NOMO-1 treated with DMSO at 0.1 percent for 48 hours (cell line): Measurements from ENCODE around the gene TGIF2.

ENCODE experiments used
- DNase-seq: peaks from one replicate; lab custom pipeline; 2025; ENCODE audit not compliant: unreplicated experiment; lab: John Stamatoyannopoulos, UW

TGIF2 gene

DNA sequence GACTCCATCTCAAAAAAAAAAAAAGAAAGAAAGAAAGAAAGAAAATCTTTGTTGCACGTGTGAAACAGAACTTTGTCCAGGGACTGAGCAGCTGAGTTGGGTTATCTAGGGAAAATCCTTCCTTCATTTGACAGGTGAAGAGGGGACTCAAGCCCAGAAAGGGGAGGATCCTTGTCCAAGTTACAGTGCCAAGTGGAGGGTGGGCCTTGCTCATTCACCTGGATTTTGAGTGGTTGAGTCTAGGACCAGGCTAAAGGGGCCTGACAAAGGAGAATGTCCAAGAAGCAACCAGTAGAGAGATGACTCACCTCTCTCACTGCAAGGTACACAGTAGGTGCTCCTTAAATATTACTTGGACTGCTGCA is 2.7 kb downstream of the TGIF2 start:
- DNase-seq: no peak

DNA sequence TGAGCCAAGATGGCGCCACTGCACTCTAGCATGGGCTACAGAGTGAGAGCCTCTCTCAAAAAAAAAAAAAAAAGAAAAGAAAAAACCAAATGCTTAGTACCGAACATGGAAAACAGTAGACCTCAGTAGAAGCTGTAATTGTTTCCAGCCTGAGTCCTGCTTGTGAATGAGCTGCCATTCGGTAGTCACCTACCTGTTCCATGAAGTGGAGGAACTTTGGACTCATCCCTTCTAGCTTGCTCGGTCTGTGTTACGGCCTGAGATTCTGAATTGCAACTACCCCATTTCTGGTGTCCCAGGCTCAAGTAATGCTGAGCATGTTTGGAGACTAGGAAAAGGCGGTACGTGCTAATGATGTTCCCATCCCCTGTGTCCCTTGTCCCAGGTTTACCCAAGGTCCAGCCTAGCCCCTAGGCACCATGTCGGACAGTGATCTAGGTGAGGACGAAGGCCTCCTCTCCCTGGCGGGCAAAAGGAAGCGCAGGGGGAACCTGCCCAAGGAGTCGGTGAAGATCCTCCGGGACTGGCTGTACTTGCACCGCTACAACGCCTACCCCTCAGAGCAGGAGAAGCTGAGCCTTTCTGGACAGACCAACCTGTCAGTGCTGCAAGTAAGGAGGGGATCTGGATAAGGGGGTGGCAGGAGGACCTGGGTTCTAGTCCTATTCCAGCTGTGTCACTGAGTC is 5.1 kb downstream of the TGIF2 start:
- DNase-seq: no peak

- DNase-seq: no peak
Measured at GRCh38 chr20:36579996-36580545, 6.7 kb downstream of the TGIF2 start.

DNA sequence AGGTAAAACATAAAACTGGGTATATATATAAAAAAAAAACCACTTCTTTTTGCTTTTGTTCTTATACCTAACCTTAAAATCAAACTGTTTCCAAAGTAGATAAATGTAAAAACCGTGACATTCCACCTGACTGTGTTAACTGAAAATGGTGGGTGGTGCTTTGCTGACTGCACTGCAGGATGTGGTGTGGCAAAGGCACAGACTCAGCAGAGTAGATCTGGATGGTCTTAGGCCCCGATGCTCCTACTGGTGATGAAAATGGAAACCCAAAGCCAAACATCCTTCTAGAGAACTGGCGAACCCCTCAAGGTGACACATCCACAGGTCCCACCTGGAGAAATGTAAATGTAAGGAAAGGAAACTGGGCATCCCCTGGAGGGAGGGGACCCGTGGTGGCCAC is 8.9 kb downstream of the TGIF2 start:
- no peak for DNase-seq

DNA sequence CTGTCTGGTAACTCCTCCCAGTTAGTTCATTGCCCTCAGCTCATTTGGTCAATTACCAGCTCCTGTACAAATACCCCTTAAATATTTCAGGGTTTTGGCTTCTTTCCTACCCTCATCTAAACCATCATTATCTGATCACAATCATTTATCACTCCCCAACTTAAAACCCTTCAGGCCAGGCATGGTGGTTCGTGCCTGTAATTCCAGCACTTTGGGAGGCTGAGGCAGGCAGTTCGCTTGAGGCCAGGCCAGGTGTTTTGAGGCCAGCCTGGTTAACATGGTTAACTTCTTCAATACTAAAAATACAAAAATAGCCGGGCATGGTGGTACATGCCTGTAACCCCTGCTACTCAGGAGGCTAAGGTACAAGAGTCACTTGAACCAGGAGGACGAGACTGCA is 9.4 kb downstream of the TGIF2 start:
- DNase-seq: no peak

DNA sequence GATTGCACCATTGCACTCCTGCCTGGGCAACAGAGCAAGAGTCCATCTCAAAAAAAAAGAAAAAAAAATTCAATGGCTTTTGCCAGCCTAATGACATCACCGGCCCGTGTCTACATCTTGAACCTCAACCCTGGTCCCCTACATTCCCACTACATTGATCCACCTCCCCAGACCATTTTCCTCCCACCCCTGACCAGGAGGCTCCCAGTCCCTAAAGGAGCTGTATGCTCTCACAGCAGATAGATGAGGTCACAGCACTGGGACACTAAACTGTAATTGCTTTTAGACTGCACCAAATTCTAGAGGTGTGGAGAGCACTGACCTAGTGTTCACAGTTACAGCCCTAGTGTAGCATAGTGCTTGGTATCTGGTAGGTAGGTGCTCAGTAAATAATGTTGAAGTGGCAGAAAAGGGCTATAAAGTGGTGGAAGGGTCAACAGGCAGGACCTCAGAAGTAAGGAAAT is 10.7 kb downstream of the TGIF2 start:
- DNase-seq: no peak

- DNase-seq: no peak
Measured at GRCh38 chr20:36585410-36586125, 12.2 kb downstream of the TGIF2 start.

DNA sequence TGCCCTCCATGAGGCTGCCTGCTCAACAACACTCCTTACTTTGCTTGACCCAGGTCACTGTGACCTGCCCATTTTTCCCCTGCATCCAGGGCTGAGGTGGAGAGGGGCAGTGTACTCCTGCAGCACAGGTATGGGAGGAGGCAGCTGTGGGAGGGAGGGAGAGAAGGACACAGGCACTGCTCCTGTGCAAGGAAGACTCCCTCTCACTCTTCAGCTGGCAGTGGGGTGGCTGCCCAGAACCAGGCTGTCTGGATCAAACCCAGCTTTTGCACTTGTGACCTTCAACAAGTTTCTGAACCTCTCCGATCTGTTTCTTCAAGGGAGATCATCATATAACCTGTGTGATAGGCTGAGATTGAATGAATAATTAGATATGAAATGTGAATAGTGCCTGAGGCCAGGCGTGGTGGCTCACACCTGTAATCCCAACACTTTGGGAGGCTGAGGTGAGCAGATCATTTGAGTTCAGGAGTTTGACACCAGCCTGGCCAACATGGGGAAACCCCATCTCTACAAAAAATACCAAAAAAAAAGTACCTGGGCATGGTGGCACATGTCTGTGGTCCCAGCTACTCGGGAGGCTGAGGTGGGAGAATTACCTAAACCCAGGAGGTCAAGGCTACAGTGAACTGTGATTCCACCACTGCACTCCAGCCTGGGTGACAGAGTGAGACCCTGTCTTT is 14.1 kb downstream of the TGIF2 start:
- no peak for DNase-seq

DNA sequence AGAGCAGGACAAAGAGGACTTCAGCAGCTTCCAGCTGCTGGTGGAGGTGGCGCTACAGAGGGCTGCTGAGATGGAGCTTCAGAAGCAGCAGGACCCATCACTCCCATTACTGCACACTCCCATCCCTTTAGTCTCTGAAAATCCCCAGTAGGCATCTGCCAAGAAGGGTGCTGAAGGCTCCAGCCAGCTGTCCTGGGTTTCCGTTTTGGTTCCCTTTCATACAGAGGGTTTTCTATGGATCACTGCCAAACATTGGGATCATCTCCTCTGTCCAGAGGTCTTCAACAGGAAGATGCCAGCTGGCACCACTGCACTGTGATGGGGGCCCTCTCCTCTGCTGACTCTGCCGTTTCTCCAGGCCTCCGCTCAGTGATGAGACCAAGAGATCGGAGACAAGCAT is 17.9 kb downstream of the TGIF2 start:
- DNase-seq: no peak

- DNase-seq: no peak
Measured at GRCh38 chr20:36591854-36592641, 18.7 kb downstream of the TGIF2 start.

- DNase-seq: no peak
Measured at GRCh38 chr20:36593347-36593929, 20.0 kb downstream of the TGIF2 start.

DNA sequence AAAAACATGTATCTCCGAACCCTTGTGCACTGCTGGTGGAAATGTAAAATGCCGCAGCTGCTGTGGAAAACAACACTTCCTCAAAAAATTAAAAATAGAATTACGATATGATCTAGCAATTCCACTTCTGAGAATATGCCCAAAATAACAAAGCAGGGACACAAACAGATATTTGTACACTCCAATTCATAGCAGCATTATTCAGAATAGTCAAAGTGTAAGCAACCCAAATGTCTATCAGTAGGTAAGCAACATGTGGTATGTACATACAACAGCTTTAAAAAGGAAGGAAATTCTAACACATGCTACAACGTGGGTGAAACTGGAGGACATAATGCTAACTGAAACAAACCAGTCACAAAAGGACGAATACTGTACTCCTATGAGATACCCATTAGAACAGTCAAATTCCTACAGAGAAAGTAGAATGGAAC is 26.5 kb downstream of the TGIF2 start:
- DNase-seq: peak; percentile 56

DNA sequence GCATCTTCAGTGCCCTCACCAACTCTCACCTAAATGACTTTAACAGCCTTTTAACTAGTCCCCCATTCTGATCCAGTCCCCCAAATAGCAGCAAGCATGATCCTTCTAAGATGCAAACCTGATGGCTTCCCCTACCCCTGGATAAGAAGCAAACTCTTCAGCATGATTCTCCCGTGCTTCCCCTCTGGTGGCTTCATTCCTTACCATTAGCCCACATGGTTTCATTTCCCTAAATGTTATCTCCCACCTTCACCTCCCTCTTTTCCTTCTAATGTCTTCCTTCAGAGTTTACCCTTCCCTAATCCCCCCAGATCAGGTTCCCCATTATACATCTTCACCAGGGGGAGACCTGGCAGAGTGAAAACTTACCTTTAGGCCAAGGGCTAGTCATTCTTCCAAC is 28.1 kb downstream of the TGIF2 start:
- DNase-seq: peak; percentile 24

DNA sequence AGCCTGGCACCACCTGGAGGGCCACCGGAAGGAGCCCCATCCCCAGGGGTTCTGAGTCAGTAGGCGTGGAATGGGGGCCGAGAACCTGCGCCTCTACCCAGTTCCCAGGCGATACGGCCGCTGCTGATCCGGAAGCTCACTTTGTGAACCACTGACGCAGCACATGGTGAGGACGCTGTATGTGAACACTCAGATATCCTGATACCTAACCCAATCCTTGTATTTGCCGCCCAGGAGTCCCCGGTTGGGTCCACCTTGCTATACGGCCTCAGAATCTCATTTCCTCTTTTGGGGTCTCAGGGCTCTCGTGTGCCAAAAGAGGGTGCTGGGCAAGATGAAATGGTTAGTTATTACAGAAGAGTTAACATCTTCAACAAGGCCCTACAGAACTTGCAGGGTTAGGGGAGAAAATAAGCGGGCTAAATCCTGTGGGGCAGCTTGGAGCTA is 31.6 kb downstream of the TGIF2 start:
- peak; percentile 80 for DNase-seq

DNA sequence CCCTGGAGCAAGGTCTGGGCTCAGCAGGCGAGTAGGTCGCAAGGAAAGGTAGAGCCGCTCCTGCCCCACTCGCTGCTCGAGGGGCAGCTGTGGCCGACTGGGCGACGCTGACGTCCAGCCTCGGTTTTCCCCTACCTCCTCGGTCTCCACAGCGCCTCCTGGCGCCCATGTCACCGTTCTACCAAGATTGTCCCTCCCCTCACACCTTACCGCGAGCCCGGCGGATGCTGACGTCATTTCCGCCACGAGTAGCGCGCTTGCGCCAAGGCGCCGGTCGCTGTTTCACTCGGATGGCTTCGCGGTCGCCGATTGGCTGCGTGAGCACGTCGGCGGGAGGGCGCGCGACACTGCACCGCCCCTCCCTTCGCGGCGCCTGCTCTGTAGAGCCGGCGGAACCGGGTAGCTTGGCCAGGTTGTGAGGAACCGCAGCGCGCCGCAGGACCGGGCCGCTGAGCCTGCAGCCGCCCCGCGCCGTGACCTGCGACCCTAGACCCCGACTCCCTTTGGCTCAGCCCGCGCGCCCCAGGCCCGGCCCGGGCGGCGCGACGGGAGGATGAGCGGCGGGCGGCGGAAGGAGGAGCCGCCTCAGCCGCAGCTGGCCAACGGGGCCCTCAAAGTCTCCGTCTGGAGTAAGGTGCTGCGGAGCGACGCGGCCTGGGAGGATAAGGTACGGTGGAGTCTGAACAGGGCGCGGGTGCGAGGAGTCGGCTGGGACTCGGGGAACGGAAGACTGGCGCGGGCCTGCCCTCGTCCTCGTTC is 32.2 kb downstream of the TGIF2 start, which contains the start of gene RAB5IF:
Gene RAB5IF (plus strand): TSS at position 381 of the 759 bp plus-strand sequence. CDS start 173 bp downstream, at position 554.
- peak; percentile 98 for DNase-seq

GRCh38 chr20:36606158-36607066 is 33.0 kb downstream of the TGIF2 start:
- peak; percentile 82 for DNase-seq

GRCh38 chr20:36607586-36608387 is 34.4 kb downstream of the TGIF2 start:
- DNase-seq: peak; percentile 21

GRCh38 chr20:36608388-36608728 is 35.0 kb downstream of the TGIF2 start:
- DNase-seq: peak; percentile 2
